ENCODE data around the gene NHLH1.

The NHLH1 gene

GRCh38 chr1:160366731-160367515 is at the start of gene NHLH1:
Gene NHLH1 (plus strand): TSS chr1:160367071. CDS start chr1:160370732, 3,661 bp downstream.
- FAIRE-seq, result no peak

- FAIRE-seq, result no peak
These were observed 44.0 kb upstream of the NHLH1 start for GRCh38 chr1:160322831-160323230.

GRCh38 chr1:160325252-160325651 is 41.6 kb upstream of the NHLH1 start:
- no peak for FAIRE-seq

- FAIRE-seq, result no peak
These were observed 40.5 kb upstream of the NHLH1 start for GRCh38 chr1:160326418-160326817.

- FAIRE-seq, result no peak
These were observed 38.7 kb upstream of the NHLH1 start for GRCh38 chr1:160328184-160328583.

GRCh38 chr1:160330119-160330518 is 36.8 kb upstream of the NHLH1 start:
- FAIRE-seq, result no peak

- FAIRE-seq, result no peak
These were observed 34.4 kb upstream of the NHLH1 start for GRCh38 chr1:160332516-160332915.

GRCh38 chr1:160338580-160338979 is 28.3 kb upstream of the NHLH1 start:
- no peak for FAIRE-seq

- FAIRE-seq, result no peak
These were observed 26.7 kb upstream of the NHLH1 start for GRCh38 chr1:160340146-160340545.

- no peak for FAIRE-seq
These were observed 26.0 kb upstream of the NHLH1 start for GRCh38 chr1:160340866-160341265.

GRCh38 chr1:160342526-160342925 is 24.3 kb upstream of the NHLH1 start:
- no peak for FAIRE-seq

- no peak for FAIRE-seq
These were observed 23.7 kb upstream of the NHLH1 start, which contains the start of the genes COPA and NCSTN for GRCh38 chr1:160342953-160343869. Gene COPA (minus strand): TSS chr1:160343250. CDS start chr1:160343170, 80 bp downstream. Gene NCSTN (plus strand): TSS chr1:160343383. CDS start chr1:160343397, 14 bp downstream.

- FAIRE-seq, result no peak
These were observed 22.6 kb upstream of the NHLH1 start for GRCh38 chr1:160344241-160344640.

GRCh38 chr1:160344936-160345335 is 21.9 kb upstream of the NHLH1 start:
- FAIRE-seq, result no peak

GRCh38 chr1:160346463-160346862 is 20.4 kb upstream of the NHLH1 start:
- FAIRE-seq, result no peak

- FAIRE-seq, result no peak
These were observed 19.9 kb upstream of the NHLH1 start for GRCh38 chr1:160346958-160347357.

GRCh38 chr1:160351629-160352028 is 15.2 kb upstream of the NHLH1 start:
- no peak for FAIRE-seq

- no peak for FAIRE-seq
These were observed 14.3 kb upstream of the NHLH1 start for GRCh38 chr1:160352555-160352954.

GRCh38 chr1:160353223-160353622 is 13.6 kb upstream of the NHLH1 start:
- FAIRE-seq, result no peak

GRCh38 chr1:160354388-160354985 is 12.4 kb upstream of the NHLH1 start:
- FAIRE-seq, result no peak

- no peak for FAIRE-seq
These were observed 9.4 kb upstream of the NHLH1 start for GRCh38 chr1:160357286-160358002.

- no peak for FAIRE-seq
These were observed 8.8 kb upstream of the NHLH1 start for GRCh38 chr1:160358073-160358472.
